ENCODE data around the gene TMEM151B.

The TMEM151B gene

DNA sequence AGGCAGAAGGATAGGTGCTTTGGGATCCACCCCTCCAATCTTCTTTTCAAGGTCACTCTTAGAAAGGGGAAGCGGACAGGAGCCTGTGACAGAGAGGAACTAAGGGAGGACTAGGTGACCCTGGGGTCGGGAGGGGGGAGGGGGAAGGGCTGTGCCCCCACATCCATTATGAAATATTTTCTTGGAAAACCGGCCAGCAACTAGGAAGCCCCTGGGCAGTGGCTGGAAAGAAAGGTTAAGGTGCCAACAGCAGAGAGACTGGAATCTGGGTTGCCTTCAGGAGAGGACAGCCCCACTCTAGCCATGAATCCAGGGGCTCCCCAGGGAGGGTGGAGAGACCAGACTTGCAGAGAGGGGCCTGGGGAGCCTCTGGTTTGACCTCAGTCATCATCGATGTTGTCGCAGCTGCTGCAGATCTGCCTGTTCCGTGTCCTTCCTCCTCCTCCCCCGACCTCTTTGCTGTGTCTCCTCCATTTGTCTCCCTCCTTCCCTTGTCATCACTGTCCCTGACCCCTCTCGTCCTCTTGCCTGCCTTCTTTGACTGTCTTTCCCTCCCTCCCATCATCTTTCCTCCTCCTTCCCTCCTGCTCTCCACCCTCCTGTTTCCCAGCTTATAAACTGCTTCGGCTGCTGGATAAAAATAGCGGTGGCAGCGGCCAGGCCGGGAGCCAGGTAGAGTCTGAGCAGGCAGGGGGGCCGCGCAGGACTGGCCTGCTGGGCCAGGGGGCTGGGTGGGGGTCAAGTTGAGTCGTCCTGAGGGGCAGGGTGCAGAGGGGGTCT lies 43.7 kb upstream of the TMEM151B start:
- no peaks in the 10 kb centered on the region for H3K27me3 ChIP-seq
- H3K9me3 ChIP-seq: no peaks in the 10 kb centered on the region
- peaks cover 23 to 28% (median 27%) of the 10 kb centered on the region in 3 donors for H3K36me3 ChIP-seq
- peak overlapping the region; percentile 19 to 23 for H3K4me3 ChIP-seq
- peaks cover 0 to 88% (median 63%) of the 10 kb centered on the region in 4 donors for H3K4me1 ChIP-seq
- TF ChIP-seq, protein P1, sequence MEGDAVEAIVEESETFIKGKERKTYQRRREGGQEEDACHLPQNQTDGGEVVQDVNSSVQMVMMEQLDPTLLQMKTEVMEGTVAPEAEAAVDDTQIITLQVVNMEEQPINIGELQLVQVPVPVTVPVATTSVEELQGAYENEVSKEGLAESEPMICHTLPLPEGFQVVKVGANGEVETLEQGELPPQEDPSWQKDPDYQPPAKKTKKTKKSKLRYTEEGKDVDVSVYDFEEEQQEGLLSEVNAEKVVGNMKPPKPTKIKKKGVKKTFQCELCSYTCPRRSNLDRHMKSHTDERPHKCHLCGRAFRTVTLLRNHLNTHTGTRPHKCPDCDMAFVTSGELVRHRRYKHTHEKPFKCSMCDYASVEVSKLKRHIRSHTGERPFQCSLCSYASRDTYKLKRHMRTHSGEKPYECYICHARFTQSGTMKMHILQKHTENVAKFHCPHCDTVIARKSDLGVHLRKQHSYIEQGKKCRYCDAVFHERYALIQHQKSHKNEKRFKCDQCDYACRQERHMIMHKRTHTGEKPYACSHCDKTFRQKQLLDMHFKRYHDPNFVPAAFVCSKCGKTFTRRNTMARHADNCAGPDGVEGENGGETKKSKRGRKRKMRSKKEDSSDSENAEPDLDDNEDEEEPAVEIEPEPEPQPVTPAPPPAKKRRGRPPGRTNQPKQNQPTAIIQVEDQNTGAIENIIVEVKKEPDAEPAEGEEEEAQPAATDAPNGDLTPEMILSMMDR (IDR thresholded peaks at IDR 0.05): no peak
- H3K27ac ChIP-seq: peak overlapping the region; percentile 97 to 99
- intact Hi-C loops (cut with DNase I; ENCODE audit: low total_unique reads): no loop called here
- DNase-seq: no peak

DNA sequence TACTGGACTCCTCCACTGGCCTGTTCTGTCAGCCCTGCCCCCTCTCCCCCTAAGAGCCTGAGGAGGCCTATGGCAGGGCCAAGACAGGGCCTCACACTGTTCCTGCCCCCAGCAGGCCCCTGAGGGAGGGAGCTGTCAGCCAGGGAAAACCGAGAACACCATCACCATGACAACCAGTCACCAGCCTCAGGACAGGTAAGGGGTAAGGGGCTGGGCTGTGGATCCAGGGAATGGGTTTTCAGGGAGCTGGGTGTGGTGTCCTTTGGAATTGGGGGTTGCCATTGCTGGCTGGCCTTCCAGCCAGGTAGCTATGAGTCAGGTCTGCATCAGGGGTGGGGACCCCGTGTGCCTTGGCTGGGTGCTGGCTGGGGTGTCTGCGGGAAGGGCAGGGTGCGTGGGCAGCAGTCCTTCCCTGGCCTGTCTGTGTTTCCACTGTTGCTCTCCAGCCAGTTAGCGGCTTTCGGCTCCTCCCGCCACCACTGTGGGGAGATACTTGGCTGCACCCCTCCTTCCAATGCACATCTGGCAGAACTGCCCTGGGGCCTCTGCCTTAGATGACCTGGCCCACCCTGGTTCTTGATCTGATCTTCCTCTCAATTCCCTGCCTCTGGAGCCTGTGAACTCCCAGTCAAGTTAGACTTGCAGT lies 43.0 kb upstream of the TMEM151B start:
- no peak for DNase-seq
- peak overlapping the region; percentile 19 to 23 for H3K4me3 ChIP-seq

DNA sequence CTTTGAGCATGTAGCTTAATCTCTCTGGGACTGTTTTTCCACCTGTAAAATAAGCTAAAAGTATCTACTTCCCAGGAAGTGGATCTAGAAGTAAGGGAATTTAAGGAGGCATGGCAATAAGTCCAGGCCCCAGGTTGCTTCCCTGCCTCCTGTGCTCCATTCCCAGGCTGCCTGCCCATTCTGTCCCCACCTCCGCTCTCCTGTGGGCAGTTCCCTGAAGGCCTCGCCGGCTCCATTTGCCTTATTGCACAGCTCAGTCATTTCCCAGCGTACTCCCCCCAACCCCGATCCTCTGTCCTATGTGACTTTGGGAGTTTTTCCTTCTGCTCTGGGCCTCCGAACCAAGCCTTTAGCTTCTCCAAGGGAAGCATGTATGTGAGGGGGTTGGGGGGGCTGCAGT lies 42.2 kb upstream of the TMEM151B start:
- H3K4me1 ChIP-seq: peaks cover 0 to 88% (median 57%) of the 10 kb centered on the region in 4 donors
- peak overlapping the region; percentile 97 to 99 for H3K27ac ChIP-seq
- H3K4me3 ChIP-seq: no peak overlapping the region
- H3K36me3 ChIP-seq: peaks cover 38 to 42% (median 42%) of the 10 kb centered on the region in 3 donors
- intact Hi-C loops (cut with DNase I; ENCODE audit: low total_unique reads): no loop called here
- TF ChIP-seq, protein P1 (IDR thresholded peaks at IDR 0.05): no peak
- H3K9me3 ChIP-seq: no peaks in the 10 kb centered on the region
- no peaks in the 10 kb centered on the region for H3K27me3 ChIP-seq
- no peak for DNase-seq

More for the DNA sequence above, 43.0 kb upstream of the TMEM151B start:
- TF ChIP-seq, protein P1 (IDR thresholded peaks at IDR 0.05): no peak
- intact Hi-C loops (cut with DNase I; ENCODE audit: low total_unique reads): no loop called here
- peaks cover 0 to 88% (median 57%) of the 10 kb centered on the region in 4 donors for H3K4me1 ChIP-seq
- H3K36me3 ChIP-seq: peaks cover 30 to 35% (median 34%) of the 10 kb centered on the region in 3 donors
- no peaks in the 10 kb centered on the region for H3K9me3 ChIP-seq
- H3K27ac ChIP-seq: peak overlapping the region; percentile 97 to 99
- H3K27me3 ChIP-seq: no peaks in the 10 kb centered on the region

DNA sequence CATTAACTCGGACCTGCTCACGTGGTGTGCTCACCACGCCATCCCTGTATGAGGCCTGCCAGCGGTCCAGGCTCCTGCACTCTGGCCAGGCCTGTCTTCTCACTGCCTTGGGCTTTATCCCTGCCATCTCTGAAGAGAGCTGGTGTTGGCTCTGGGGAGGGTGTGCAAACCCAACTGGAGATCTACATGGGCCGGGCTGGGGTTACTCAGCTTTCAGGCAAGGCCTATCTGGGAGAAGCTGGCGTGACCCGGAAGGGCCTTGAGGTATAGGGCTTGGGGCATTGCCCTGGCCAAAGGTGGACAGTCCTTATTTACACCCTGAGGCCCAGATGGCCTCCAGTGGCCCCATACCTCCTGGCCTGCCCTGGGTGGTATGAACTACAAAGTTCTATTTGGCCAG lies 41.8 kb upstream of the TMEM151B start:
- Histone ChIP-seq H3K36me3 (peaks cover 39 to 46% (median 45%) of the 10 kb centered on the region in 3 donors), H3K27ac (peak overlapping the region; percentile 26 to 97), H3K27me3 (no peaks in the 10 kb centered on the region), H3K4me1 (peaks cover 0 to 91% (median 61%) of the 10 kb centered on the region in 4 donors), H3K4me3 (no peak overlapping the region), H3K9me3 (no peaks in the 10 kb centered on the region)
- TF ChIP-seq, protein P1 (IDR thresholded peaks at IDR 0.05): no peak
- no peak for DNase-seq
- intact Hi-C loops (cut with DNase I; ENCODE audit: low total_unique reads): no loop called here

DNA sequence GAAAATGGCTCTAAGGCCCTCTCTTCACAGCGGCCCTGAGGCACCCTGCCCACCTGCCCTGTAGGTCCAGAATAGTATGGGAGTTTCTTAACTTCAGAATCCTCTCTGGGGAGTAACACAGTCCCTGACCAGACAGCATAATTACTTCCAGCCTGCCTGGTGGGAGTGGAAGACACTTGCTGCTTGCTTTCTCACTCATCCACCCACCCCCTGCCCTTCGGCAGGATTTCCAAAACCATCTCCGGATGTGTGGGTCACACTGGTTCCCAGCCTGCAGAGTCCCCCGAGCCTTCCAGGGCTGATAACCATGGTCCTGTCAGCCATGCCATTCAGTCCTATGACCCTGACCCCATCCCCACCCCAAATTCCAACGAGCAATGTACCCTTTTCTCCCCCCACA lies 41.4 kb upstream of the TMEM151B start:
- H3K4me3 ChIP-seq: no peak overlapping the region
- H3K27me3 ChIP-seq: no peaks in the 10 kb centered on the region
- no peak for DNase-seq
- TF ChIP-seq, protein P1 (IDR thresholded peaks at IDR 0.05): no peak
- intact Hi-C loops (cut with DNase I; ENCODE audit: low total_unique reads): no loop called here
- no peaks in the 10 kb centered on the region for H3K9me3 ChIP-seq
- H3K4me1 ChIP-seq: peaks cover 0 to 91% (median 63%) of the 10 kb centered on the region in 4 donors
- H3K27ac ChIP-seq: peak overlapping the region; percentile 26 to 97
- peaks cover 39 to 48% (median 45%) of the 10 kb centered on the region in 3 donors for H3K36me3 ChIP-seq

All from tibial artery (tissue), 4 donors.